CD4-positive, alpha-beta memory T cell (primary cell): ENCODE measurements around the gene UHRF1. TPM values are rescaled to one million over a fixed set of nuclear protein-coding genes. Genes with fewer than 3 reads are reported as not detected.
"Not testable (repeated sequence)": the region's sequence is repeated elsewhere in the genome, so short reads cannot be mapped to it uniquely, and the experiment has no call there.

Experiments used
- CTCF ChIA-PET: fragments of 350-600 bp; sonication (Branson Sonifier 250); formaldehyde crosslinking; loops from one replicate; lab custom pipeline; 2021; ENCODE audit warnings: inconsistent platforms; ENCODE audit not compliant: partially characterized antibody; lab: Charles Lee
- POLR2A ChIA-PET: fragments of 350-600 bp; sonication (Branson Sonifier 250); formaldehyde crosslinking; loops from one replicate; lab custom pipeline; 2021; ENCODE audit not compliant: partially characterized antibody; lab: Charles Lee
- DNase-seq, 5 donors: peaks; one replicate each; pipeline versions ENCODE4 v3.0.0 to v3.0.0-alpha.2; 2020 to 2022; ENCODE audit warnings: mixed read lengths in 1 of 5
- H3K27ac ChIP-seq: one replicate; pipeline ENCODE4 v1.7.0; 2013; ENCODE audit warnings: low read depth, low read length
- H3K27me3 ChIP-seq: 2 replicates; pipeline ENCODE4 v1.7.0; 2013; ENCODE audit warnings: mild to moderate bottlenecking, low read length, moderate library complexity; ENCODE audit not compliant: insufficient read depth
- H3K36me3 ChIP-seq: 2 replicates; pipeline ENCODE4 v1.7.0; 2013; ENCODE audit warnings: mild to moderate bottlenecking, low read length, moderate library complexity; ENCODE audit not compliant: insufficient read depth
- H3K4me1 ChIP-seq: 2 replicates; pipeline ENCODE4 v1.7.0; 2013; ENCODE audit warnings: mild to moderate bottlenecking, low read length, moderate library complexity; ENCODE audit not compliant: insufficient read depth
- H3K4me3 ChIP-seq, 2 donors: one replicate each; pipeline ENCODE4 v1.7.0; 2013; ENCODE audit warnings: low read length in 2 of 2, mild to moderate bottlenecking in 1 of 2
- H3K9me3 ChIP-seq, 2 donors: one replicate each; pipeline ENCODE4 v1.7.0; 2013; ENCODE audit warnings: low read length in 2 of 2, control low read depth in 1 of 2; ENCODE audit not compliant: control insufficient read depth in 1 of 2
- H3K27ac Mint-ChIP-seq, 7 donors: one replicate each; pipeline ENCODE4 v1.8.0; 2020 to 2021; ENCODE audit warnings: mixed read lengths in 7 of 7, mild to moderate bottlenecking in 6 of 7, inconsistent platforms in 3 of 7, moderate library complexity in 3 of 7
- H3K27me3 Mint-ChIP-seq, 2 donors: one replicate each; pipeline ENCODE4 v1.8.0; 2020 to 2021; ENCODE audit warnings: mixed read lengths in 2 of 2
- H3K36me3 Mint-ChIP-seq, 2 donors: one replicate each; pipeline ENCODE4 v1.8.0; 2020 to 2021; ENCODE audit warnings: mixed read lengths in 2 of 2, inconsistent platforms in 1 of 2, mild to moderate bottlenecking in 1 of 2
- H3K4me1 Mint-ChIP-seq, 4 donors: one replicate each; pipeline ENCODE4 v1.8.0; 2020 to 2021; ENCODE audit warnings: mixed read lengths in 4 of 4, mild to moderate bottlenecking in 1 of 4
- H3K4me3 Mint-ChIP-seq, 8 donors: one replicate each; pipeline ENCODE4 v1.8.0; 2020 to 2021; ENCODE audit warnings: mixed read lengths in 8 of 8, mild to moderate bottlenecking in 7 of 8, moderate library complexity in 6 of 8, inconsistent platforms in 3 of 8
- H3K9me3 Mint-ChIP-seq, 8 donors: one replicate each; pipeline ENCODE4 v1.8.0; 2020 to 2021; ENCODE audit warnings: mixed read lengths in 8 of 8, mild to moderate bottlenecking in 5 of 8, inconsistent platforms in 3 of 8, moderate library complexity in 1 of 8
- intact Hi-C: fragments of 100-400 bp; cut with micrococcal nuclease; formaldehyde crosslinking; loops from one replicate; pipeline ENCODE4 v1.15.1; 2023
- polyA plus RNA-seq, 2 donors: library from polyadenylated mRNA; unstranded; fragments of 300-500 nt; fragmentation: Illumina TruSeq; gene quantifications; one replicate each; pipeline ENCODE4 v1.2.3, GENCODE V29; 2021
- total RNA-seq, 2 experiments: library from RNA; stranded (reverse); gene quantifications; one replicate each; pipeline ENCODE4 v1.2.3, GENCODE V29; 2021

UHRF1 gene
- total and polyA plus RNA-seq, 4 experiments from 2014 or later, result 0.11 to 0.22 (median 0.15) TPM; not detected in 1

DNA sequence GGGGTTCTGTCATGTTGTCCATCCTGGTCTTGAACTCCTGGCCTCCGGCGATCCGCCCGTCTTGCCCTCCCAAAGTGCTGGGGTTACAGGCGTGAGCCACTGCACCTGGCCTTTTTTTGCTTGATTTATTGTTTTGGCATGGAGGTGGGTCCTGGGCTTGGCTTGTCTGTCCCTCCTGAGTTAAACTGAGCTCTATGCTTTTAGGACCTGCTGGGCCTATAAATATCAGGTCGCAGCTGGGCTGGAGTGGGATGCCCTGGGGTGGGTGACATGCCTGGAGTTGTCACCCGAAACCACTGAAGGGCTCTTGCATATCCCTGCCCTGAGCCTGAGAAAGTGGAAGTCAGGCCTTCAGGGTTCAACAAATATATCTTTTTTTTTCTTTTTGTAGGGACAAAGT is 12.2 kb upstream of the UHRF1 start:
- no peak for DNase-seq
- CTCF ChIA-PET, result no interaction called here

DNA sequence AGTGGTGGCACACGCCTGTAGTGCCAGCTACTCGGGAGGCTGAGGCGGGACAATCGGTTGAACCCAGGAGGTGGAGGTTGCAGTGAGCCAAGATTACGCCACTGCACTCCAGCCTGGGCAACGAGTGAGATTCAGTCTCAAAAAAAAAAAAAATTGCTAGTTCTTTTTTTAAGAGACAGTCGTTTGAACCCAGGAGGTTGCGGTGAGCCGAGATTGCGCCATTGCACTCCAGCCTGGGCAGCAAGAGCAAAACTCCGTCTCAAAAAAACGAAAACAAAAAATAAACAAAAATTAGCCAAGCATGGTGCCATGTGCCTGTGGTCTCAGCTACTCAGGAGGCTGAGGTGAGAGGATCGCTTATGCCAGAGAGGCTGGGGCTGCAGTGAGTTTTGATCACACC is 8.4 kb upstream of the UHRF1 start:
- H3K27ac ChIP-seq, H3K36me3 ChIP-seq, H3K4me3 Mint-ChIP-seq, H3K4me1 ChIP-seq, H3K27me3 ChIP-seq, H3K27ac Mint-ChIP-seq, H3K27me3 Mint-ChIP-seq, H3K4me1 Mint-ChIP-seq, H3K36me3 Mint-ChIP-seq, CTCF ChIA-PET, intact Hi-C loops, H3K9me3 Mint-ChIP-seq, H3K4me3 ChIP-seq, DNase-seq, POLR2A ChIA-PET, H3K9me3 ChIP-seq: not testable (repeated sequence)

More for the DNA sequence above, 12.2 kb upstream of the UHRF1 start:
- H3K9me3 ChIP-seq, result no peaks in the 10 kb centered on the region
- H3K9me3 Mint-ChIP-seq, result no peaks in the 10 kb centered on the region
- intact Hi-C loops, result no loop called here
- no peak overlapping the region for H3K4me3 ChIP-seq
- POLR2A ChIA-PET, result no interaction called here
- no peak overlapping the region for H3K4me3 Mint-ChIP-seq
- H3K27ac ChIP-seq, result no peak overlapping the region
- H3K4me1 Mint-ChIP-seq, result peaks cover 0 to 2% (median 0%) of the 10 kb centered on the region in 4 donors
- peaks cover 0 to 1% of the 10 kb centered on the region in 2 donors for H3K36me3 Mint-ChIP-seq
- H3K27me3 Mint-ChIP-seq, result no peaks in the 10 kb centered on the region
- no peaks in the 10 kb centered on the region for H3K4me1 ChIP-seq
- H3K36me3 ChIP-seq, result no peaks in the 10 kb centered on the region
- no peaks in the 10 kb centered on the region for H3K27me3 ChIP-seq
- H3K27ac Mint-ChIP-seq, result no peak overlapping the region

DNA sequence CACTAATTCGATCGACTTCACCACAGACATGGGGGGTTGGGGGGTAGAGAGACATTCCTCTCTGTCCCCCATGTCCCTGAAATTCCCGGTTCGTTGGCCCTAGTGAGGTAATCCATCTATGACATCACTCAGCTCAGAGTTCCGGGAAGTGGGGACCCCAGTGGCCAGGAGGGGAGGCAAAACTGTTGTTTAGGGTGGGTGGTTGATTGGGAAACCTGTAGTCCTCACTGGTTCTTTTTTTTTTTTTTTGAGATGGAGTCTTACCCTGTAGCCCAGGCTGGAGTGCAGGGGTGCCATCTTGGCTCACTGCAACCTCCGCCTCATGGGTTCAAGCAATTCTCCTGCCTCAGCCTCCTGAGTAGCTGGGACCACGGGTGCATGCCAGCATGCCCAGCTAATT is 6.5 kb upstream of the UHRF1 start, which contains the start of gene ARRDC5:
Gene ARRDC5, minus strand, starts transcription at position 101 of the 400 bp plus-strand sequence. Its CDS starts 71 bp downstream, at position 30.
- no peaks in the 10 kb centered on the region for H3K36me3 ChIP-seq
- Mint-ChIP-seq H3K27ac (peak within 1 kb of the TSS in 2 of 7 donors; percentile 41 to 57), H3K4me1 (peaks cover 0 to under 1% (median 0%) of the 10 kb centered on the region in 4 donors), H3K27me3 (no peaks in the 10 kb centered on the region), H3K36me3 (peaks cover 0 to 3% of the 10 kb centered on the region in 2 donors), H3K9me3 (no peaks in the 10 kb centered on the region), H3K4me3 (no peak within 1 kb of the TSS)
- ChIA-PET CTCF (interaction anchor here (2.0 kb wide), 1 partner anchor 9 kb away, joined by 7 read pairs; no protein-coding TSS in a partner anchor), POLR2A (no interaction called here)
- H3K4me3 ChIP-seq, result no peak within 1 kb of the TSS
- intact Hi-C loops, result no loop called here
- H3K9me3 ChIP-seq, result no peaks in the 10 kb centered on the region
- DNase-seq, result no peak
- H3K4me1 ChIP-seq, result no peaks in the 10 kb centered on the region
- H3K27ac ChIP-seq, result no peak within 1 kb of the TSS
- no peaks in the 10 kb centered on the region for H3K27me3 ChIP-seq

DNA sequence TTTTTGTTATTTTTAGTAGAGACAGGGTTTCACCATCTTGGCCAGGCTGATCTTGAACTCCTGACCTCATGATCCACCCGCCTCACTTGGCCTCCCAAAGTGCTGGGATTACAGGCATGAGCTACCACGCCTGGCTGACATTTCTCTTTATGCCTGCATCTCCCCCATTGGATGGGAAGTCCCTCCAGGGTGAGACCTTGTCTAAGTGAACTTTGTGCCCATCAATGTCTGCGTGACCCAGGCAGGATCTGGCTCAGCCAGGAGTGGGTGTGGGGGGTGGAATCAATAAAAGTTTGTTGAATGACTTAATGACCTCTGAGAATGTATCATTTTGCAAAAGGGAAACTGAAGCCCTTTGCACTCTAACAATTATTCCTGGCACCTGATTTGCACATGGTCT is 4.8 kb upstream of the UHRF1 start:
- no peak overlapping the region for H3K4me3 Mint-ChIP-seq
- H3K36me3 Mint-ChIP-seq, result peaks cover 0 to 4% of the 10 kb centered on the region in 2 donors

DNA sequence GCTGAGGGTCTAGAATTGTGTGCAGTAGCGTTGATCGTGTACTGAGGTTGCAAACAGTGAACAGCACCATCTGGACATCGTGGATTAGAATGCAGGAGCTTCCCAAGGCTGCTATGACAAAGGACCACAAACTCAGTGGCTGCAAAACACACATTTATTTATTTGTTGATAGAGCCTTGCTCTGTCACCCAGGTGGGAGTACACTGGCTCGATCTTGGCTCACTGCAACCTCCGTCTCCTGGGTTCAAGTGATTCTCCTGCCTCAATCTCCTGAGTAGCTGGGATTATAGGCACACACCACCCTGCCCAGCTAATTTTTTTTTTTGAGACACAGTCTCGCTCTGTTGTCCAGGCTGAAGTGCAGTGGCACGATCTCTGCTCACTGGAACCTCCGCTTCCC is 2.3 kb upstream of the UHRF1 start:
- DNase-seq, result no peak
- peaks cover 9 to 27% (median 20%) of the 10 kb centered on the region in 4 donors for H3K4me1 Mint-ChIP-seq
- H3K36me3 Mint-ChIP-seq, result peaks cover 0 to 7% of the 10 kb centered on the region in 2 donors
- Histone ChIP-seq H3K36me3 (no peaks in the 10 kb centered on the region), H3K4me3 (no peak overlapping the region), H3K9me3 (no peaks in the 10 kb centered on the region), H3K27ac (no peak overlapping the region), H3K4me1 (peaks cover 27% of the 10 kb centered on the region), H3K27me3 (no peaks in the 10 kb centered on the region)
- no peaks in the 10 kb centered on the region for H3K27me3 Mint-ChIP-seq
- intact Hi-C loops, result no loop called here
- no peak overlapping the region for H3K4me3 Mint-ChIP-seq
- no peak overlapping the region for H3K27ac Mint-ChIP-seq
- ChIA-PET POLR2A (interaction anchor here (0.9 kb wide), 1 partner anchor 10 kb away, joined by 3 read pairs; no protein-coding TSS in a partner anchor), CTCF (interaction anchor here (0.8 to 1.6 kb wide), 3 partner anchors 33 to 123 kb away, joined by 3 to 4 read pairs (median 3); no protein-coding TSS in a partner anchor)
- H3K9me3 Mint-ChIP-seq, result no peaks in the 10 kb centered on the region

More for the DNA sequence above, 4.8 kb upstream of the UHRF1 start:
- Histone ChIP-seq H3K9me3 (no peaks in the 10 kb centered on the region), H3K27ac (no peak overlapping the region), H3K36me3 (no peaks in the 10 kb centered on the region), H3K4me3 (no peak overlapping the region), H3K27me3 (no peaks in the 10 kb centered on the region), H3K4me1 (peaks cover 10% of the 10 kb centered on the region)
- Mint-ChIP-seq H3K4me1 (peaks cover 0 to 10% (median 6%) of the 10 kb centered on the region in 4 donors), H3K9me3 (no peaks in the 10 kb centered on the region), H3K27ac (no peak overlapping the region), H3K27me3 (no peaks in the 10 kb centered on the region)
- intact Hi-C loops, result no loop called here
- DNase-seq, result no peak
- CTCF ChIA-PET, result interaction anchor here (1.1 kb wide), 1 partner anchor 95 kb away, joined by 3 read pairs; no protein-coding TSS in a partner anchor
- POLR2A ChIA-PET, result interaction anchor here (0.6 to 1.0 kb wide), 2 partner anchors 12 to 14 kb away, joined by 3 read pairs; no protein-coding TSS in a partner anchor

DNA sequence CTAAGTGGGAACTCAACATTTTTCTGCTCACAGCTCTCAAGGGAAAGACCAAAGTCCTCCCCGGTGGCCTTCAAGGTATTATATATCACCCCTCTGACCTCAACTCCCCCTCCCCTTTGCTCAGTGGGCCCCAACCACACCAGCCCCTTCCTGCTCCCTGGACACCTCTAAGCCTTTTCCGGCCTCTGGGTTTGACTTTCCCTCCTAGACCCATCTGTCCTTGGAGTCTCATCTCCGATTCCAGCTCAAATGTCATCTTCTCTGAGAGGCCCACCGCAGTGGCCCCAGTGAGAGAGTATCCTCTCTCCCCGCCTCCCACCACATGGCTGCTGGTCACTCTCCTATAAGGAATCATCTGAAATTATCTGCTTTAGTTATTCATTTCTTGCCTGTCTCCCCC is 941 bp upstream of the UHRF1 start:
- H3K27ac Mint-ChIP-seq, result peak overlapping the region in 2 of 7 donors; percentile 22 to 51
- peak overlapping the region; percentile 9 to 71 (median 56) for H3K4me3 Mint-ChIP-seq
- peaks cover 13 to 41% (median 32%) of the 10 kb centered on the region in 4 donors for H3K4me1 Mint-ChIP-seq
- ChIA-PET POLR2A (no interaction called here), CTCF (interaction anchor here (1.5 to 1.6 kb wide), 2 partner anchors 34 to 62 kb away, joined by 3 to 4 read pairs; no protein-coding TSS in a partner anchor)
- Histone ChIP-seq H3K27me3 (no peaks in the 10 kb centered on the region), H3K9me3 (no peaks in the 10 kb centered on the region), H3K4me3 (no peak overlapping the region), H3K36me3 (no peaks in the 10 kb centered on the region), H3K27ac (no peak overlapping the region), H3K4me1 (peaks cover 40% of the 10 kb centered on the region)
- no peak for DNase-seq
- no peaks in the 10 kb centered on the region for H3K9me3 Mint-ChIP-seq
- peaks cover 0 to 5% of the 10 kb centered on the region in 2 donors for H3K36me3 Mint-ChIP-seq
- H3K27me3 Mint-ChIP-seq, result no peaks in the 10 kb centered on the region
- intact Hi-C loops, result no loop called here

DNA sequence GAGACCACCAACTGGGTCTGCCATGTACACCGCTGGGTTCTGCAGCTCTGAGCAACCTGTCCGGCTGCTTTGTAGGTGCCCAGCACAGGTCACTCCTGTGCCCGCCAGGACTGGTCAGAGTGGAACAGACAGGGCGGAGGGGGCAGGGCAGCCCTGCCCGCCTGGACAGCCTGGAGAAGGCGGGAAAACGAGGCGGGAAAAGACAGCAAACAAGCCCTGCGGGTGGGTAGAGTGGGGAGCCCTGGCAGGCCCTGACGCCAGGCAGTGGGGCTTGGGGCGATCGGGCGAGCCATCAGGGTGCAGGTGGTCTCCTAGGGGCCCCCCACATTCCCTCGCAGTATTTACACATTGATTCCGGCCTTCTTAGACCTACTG is 533 bp upstream of the UHRF1 start:
- H3K9me3 ChIP-seq, result no peaks in the 10 kb centered on the region
- Mint-ChIP-seq H3K27ac (no peak overlapping the region), H3K9me3 (no peaks in the 10 kb centered on the region), H3K36me3 (peaks cover 0 to 5% of the 10 kb centered on the region in 2 donors), H3K27me3 (no peaks in the 10 kb centered on the region), H3K4me3 (peak overlapping the region; percentile 9 to 71 (median 56)), H3K4me1 (peaks cover 13 to 43% (median 33%) of the 10 kb centered on the region in 4 donors)
- intact Hi-C loops, result no loop called here
- ChIA-PET POLR2A (no interaction called here), CTCF (no interaction called here)
- no peaks in the 10 kb centered on the region for H3K36me3 ChIP-seq
- H3K4me1 ChIP-seq, result peaks cover 44% of the 10 kb centered on the region
- peak overlapping the region in 1 of 2 donors; percentile 49 for H3K4me3 ChIP-seq
- H3K27ac ChIP-seq, result no peak overlapping the region
- no peak for DNase-seq
- no peaks in the 10 kb centered on the region for H3K27me3 ChIP-seq
